Measurements from ENCODE around the gene NLRP13. TPM values are rescaled to one million over a fixed set of nuclear protein-coding genes. Genes with fewer than 3 reads are reported as not detected.

Gene NLRP13
- total and polyA plus RNA-seq, 2 of the 8 experiments (the other 6 are each of a cell fraction or from before 2014, with no cell fraction given), result not detected

- Histone ChIP-seq H2BK20ac (ENCODE audit: low read length) (no peak overlapping the region), H4K91ac (replicated peaks; ENCODE audit: insufficient read length, low read length) (no peak overlapping the region), H4K20me1 (replicated peaks in 1 of 2; ENCODE audit: control insufficient read depth in 1 of 2, insufficient read depth in 2 of 2, low read length in 2 of 2) (no peaks in the 10 kb centered on the region), H3K23me2 (ENCODE audit: low read depth, low read length) (no peaks in the 10 kb centered on the region), H3K27ac (ENCODE audit: low read depth, low read length) (no peak overlapping the region), H3K4ac (replicated peaks; ENCODE audit: insufficient read length, low read depth, low read length) (no peak overlapping the region), H4K8ac (ENCODE audit: extremely low read depth, insufficient read depth, low read length) (no peak overlapping the region), H3K18ac (ENCODE audit: extremely low read depth, low read length) (no peak overlapping the region), H4K5ac (ENCODE audit: insufficient read length, low read depth, low read length) (no peak overlapping the region), H3K23ac (ENCODE audit: insufficient read length) (no peak overlapping the region), H3K4me2 (ENCODE audit: insufficient read depth in 1 of 2, low read depth in 2 of 2, low read length in 2 of 2) (no peak overlapping the region), H3K56ac (replicated peaks; ENCODE audit: insufficient read length, low read depth, low read length) (no peak overlapping the region), H3K9me3 (ENCODE audit: insufficient read depth in 2 of 2, low read depth in 1 of 2, low read length in 1 of 2) (peaks cover 64 to 75% of the 10 kb centered on the region in 2 experiments), H2AK5ac (ENCODE audit: low read depth, low read length) (no peak overlapping the region), H3K9ac (replicated peaks in 1 of 4; ENCODE audit: extremely low read depth in 1 of 4, low read depth in 3 of 4, low read length in 3 of 4) (no peak overlapping the region), H2BK15ac (ENCODE audit: low read length) (no peak overlapping the region), H3K14ac (ENCODE audit: insufficient read length) (no peak overlapping the region), H3K79me2 (ENCODE audit: control insufficient read depth in 1 of 2, insufficient read depth in 2 of 2, low read length in 2 of 2) (no peaks in the 10 kb centered on the region), H3K27me3 (replicated peaks in 1 of 4; ENCODE audit: control insufficient read depth in 3 of 4, extremely low read depth in 1 of 4, insufficient read depth in 3 of 4, low read length in 3 of 4) (no peaks in the 10 kb centered on the region), H3K79me1 (ENCODE audit: low read depth, low read length) (no peaks in the 10 kb centered on the region), H2BK12ac (ENCODE audit: low read depth, low read length) (no peak overlapping the region), H2AFZ (ENCODE audit: low read length) (no peak overlapping the region), H2BK120ac (replicated peaks; ENCODE audit: low read depth, low read length) (no peak overlapping the region), H3K4me3 (ENCODE audit: extremely low read depth in 1 of 4, insufficient read depth in 2 of 4, low read depth in 3 of 4, low read length in 4 of 4) (no peak overlapping the region), H3K36me3 (ENCODE audit: control insufficient read depth in 2 of 4, insufficient read depth in 4 of 4, low read length in 3 of 4) (no peaks in the 10 kb centered on the region), H2BK5ac (ENCODE audit: low read depth, low read length) (no peak overlapping the region), H3K4me1 (replicated peaks in 1 of 4; ENCODE audit: control insufficient read depth in 3 of 4, insufficient read depth in 4 of 4, low read length in 3 of 4) (no peaks in the 10 kb centered on the region)
- POLR2A ChIA-PET (ENCODE audit: partially characterized antibody), result no interaction called here
- no peak for FAIRE-seq
- TF ChIP-seq ATF3 (IDR thresholded peaks at IDR 0.05; ENCODE audit: insufficient read depth, low read depth, low read length) (no peak), CHD2 (IDR thresholded peaks at IDR 0.05; ENCODE audit: low read length) (no peak), FOSL1 (IDR thresholded peaks at IDR 0.05; ENCODE audit: insufficient read depth, low read depth, low read length) (no peak), NANOG (IDR thresholded peaks at IDR 0.05; ENCODE audit: insufficient read depth, low read depth, low read length, poor library complexity, severe bottlenecking) (no peak), ASH2L (IDR thresholded peaks at IDR 0.05; ENCODE audit: low read length) (no peak), TEAD4 (IDR thresholded peaks at IDR 0.05; ENCODE audit: low read depth, low read length) (no peak), SIRT6 (IDR thresholded peaks at IDR 0.05; ENCODE audit: low read length) (no peak), SIN3A (conservative IDR thresholded peaks at IDR 0.05 in 1 of 2, IDR thresholded peaks at IDR 0.05 in 1 of 2; ENCODE audit: low read depth in 1 of 2, low read length in 2 of 2) (no peak)
- CTCF ChIA-PET (ENCODE audit: partially characterized antibody), result no interaction called here
- DNase-seq (ENCODE audit: low read depth in 1 of 2, low spot score in 2 of 2), result no peak
- WGBS, 2 experiments (ENCODE audit: extremely low coverage in 1 of 2, insufficient coverage in 1 of 2, insufficient read length in 1 of 2, insufficient replicate concordance in 2 of 2, low coverage in 1 of 2, low lambda C conversion rate in 2 of 2, missing lambda C conversion rate in 1 of 2), result 88% methylated on average over 9 of the region's 12 CpGs; no CpG with 5 or more reads in 1 of the 2 experiments
Measured at GRCh38 chr19:55898911-55899310, 33.2 kb downstream of the NLRP13 start.

All from H1 (cell line).